NT2/D1 (cell line): ENCODE results near the gene SPPL2B.

ENCODE experiments used
- SUZ12 ChIP-seq: IDR thresholded peaks from 2 replicates; pipeline ENCODE4 v1.6.1; 2011; ENCODE audit not compliant: insufficient read length, insufficient read depth; ENCODE audit errors: extremely low read depth
- YY1 ChIP-seq: IDR thresholded peaks from 2 replicates; pipeline ENCODE4 v1.6.1; 2011; ENCODE audit not compliant: insufficient read length, insufficient read depth

GRCh38 chr19:2320049-2320448, 8.4 kb upstream of the SPPL2B start:
- TF ChIP-seq YY1 (no peak), SUZ12 (no peak)
